NK-92 treated with Interleukin-12 subunit alpha and Interleukin-12 subunit beta, amount 100 ng/mL, for 24 hours (cell line): ENCODE results near the gene LRBA.
"Not testable (repeated sequence)": the region's sequence is repeated elsewhere in the genome, so short reads cannot be mapped to it uniquely, and the experiment has no call there.

Experiments
- DNase-seq: peaks from one replicate; lab custom pipeline; 2025; lab: John Stamatoyannopoulos, UW

LRBA gene

DNA sequence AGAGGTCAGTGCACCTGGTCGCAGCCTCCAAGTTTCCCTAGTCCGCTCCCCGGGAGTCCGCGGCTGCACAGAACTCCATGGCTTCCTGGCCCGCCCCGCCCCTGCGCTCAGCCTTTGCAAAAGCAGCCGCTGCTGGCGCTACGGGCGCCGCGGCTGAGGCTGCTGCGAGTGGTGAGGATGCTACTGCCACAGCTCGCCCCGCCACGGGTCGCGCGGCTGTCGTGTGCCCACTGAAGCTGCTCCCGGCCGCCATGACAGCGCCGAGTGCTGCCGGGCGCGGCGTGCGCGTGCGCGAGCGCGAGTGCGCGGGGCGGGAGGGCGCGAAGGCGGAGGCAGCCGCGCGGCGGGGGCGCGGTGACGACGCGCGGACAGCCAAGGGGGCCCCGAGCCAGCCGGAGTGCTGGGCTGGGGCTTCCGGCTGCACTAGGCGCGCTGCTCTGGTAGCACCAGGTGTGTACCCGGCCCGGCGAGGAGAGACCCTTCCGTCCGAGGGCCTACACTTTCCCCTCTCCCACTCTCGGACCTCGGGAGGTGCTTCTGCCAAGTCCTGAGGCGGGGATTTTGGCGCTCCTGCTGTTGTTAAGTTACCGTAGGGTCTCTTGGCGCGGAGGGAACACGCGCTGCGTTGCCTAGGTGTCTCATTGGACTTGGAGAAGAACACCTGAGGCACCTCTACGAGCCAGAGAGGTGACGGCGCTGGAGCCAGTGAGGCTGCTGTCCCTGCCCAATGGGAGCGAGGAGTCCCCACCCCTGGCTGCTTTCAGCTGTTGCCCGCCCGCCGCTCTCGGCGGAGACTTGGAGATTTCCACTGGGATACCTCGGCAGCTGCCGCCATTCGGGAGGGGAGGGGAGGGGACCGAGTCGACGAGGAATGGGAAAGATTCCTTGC, 619 bp upstream of the LRBA start:
- DNase-seq: peak; percentile 76

DNA sequence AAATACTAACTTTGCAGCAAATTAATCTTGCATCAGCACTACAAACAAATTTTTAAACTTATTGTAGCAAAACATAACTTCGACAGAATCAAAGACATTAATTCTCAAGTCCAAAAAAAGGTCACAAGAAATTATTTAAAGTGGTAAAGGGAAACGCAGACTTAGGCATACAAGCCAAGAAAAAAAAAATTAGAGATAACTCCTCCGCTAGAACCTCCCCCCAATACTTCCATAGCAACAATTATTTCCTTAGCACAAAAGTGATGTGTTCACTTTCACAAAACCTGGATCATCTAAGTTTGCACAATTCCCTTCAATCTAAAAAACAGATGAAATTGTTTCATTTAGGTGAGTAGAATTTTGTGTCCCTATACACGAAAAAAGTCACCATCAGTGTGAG, 1.1 kb downstream of the LRBA start:
- DNase-seq: no peak

DNA sequence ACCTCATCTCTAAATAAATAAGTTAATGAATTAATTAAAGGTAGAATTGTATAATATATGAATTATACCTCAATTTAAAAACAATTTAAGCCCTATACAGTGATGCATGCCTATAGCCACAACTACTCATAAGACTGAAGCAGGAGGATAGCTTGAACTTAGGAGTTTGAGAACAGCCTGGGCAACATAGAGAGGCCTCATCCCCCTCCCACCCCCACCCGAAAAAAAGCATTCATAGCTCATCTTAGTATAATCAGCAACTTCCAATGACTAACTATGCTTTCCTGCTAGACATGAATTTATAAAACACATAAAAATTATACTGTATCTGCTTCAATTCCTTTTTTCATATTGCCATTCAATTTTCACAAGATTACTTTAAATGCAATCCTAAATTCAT, 1.6 kb downstream of the LRBA start:
- no peak for DNase-seq

DNA sequence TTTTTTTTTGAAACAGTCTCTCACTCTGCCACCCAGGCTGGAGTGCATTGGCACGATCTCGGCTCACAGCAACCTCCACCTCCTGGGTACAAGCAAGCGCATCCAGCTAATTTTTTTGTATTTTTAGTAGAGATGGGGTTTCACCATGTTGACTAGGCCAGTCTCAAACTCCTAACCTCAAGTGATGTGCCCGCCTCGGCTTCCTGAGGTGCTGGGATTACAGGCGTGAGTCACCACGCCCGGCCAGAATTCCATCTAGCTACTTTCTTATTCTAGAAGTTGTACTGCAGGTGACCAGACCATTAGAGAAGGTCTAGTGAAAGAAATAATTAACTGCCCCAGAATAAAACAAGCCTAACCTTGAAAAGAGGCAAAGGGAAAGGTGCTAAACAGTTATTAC, 2.3 kb downstream of the LRBA start:
- no peak for DNase-seq

DNA sequence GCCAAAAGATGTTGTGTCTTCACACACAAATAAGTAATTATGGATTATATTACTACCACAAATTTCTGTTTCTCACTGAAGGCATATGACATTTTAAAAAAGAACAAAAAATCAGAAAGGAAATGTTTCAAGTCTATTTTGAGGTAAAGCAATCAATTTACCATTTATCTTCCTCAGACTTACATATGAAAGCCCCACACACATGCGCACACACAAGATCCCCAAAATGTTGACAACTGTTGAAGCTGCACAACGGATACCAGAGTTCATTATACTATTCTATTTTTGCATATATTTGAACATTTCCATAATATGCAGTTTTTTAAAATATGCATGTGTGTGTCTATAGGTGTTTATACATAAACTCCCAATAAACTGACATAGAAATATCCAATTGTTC, 2.7 kb downstream of the LRBA start:
- DNase-seq: no peak

DNA sequence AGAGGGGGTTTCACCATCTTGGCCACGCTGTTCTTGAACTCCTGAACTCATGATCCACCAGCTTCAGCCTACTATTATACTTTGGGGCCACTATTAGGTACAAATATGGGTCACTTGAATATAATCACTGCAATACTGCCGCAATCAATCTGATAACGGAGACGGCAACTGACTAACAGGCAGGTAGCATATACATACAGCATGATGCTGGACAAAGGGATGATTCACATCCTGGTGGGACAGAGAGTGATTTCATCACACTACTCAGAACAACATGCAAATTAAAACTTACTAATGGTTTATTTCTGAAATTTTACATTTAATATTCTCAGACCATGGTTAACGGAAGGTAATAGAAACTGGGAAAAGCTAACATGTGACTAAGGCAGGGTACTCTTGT, 10.9 kb downstream of the LRBA start:
- peak; percentile 8 for DNase-seq

DNA sequence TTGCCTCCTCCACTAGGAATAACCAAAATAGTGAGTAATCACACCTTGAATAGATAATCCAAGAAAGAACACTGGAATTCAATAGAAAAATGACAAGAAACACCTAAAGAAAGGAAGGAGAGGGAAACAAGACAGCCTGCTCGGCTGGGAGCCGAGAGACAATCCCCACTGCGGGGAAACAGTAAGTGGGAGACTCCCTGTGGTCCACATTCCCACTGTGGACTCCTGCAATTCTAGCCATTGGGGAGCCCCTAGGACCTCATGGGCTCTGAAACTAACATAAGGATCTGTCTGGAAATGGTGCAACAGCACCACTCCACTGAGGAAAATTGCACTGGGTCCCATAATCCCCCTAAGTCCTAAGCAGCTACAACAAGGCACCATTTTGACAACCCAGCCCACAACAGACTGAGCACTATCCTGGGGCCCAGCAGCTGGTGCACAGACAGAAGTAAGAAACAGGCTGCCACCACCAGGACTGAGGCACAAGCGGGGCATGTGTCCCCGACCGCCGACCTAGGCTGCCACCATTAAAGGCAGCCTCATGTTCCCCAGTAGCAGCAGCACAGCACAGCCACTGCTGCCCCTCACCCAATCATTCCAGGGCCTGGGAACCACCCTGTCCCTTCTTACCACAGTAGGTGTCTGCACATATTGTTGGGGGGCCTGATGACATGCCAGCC, 14.2 kb downstream of the LRBA start:
- DNase-seq: no peak

DNA sequence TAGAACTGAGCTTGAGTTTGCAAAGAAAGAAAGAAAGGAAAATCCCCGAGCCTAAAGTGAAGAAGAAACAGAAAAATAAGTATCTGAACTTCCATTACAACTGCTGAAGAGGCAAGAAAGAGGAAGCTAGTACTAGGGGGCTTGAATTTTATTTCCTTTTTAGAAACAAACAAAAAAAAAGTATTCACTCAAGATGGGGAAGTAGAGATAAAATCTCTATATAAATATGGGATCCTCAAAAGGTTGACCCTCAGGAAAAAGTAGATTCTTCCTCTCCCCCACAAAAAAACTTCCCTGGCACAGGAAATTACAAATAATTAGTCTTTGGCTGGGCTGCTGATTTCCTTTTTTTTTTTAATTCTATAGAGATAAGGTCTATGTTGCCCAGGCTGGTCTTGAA, 16.0 kb downstream of the LRBA start:
- DNase-seq: no peak

DNA sequence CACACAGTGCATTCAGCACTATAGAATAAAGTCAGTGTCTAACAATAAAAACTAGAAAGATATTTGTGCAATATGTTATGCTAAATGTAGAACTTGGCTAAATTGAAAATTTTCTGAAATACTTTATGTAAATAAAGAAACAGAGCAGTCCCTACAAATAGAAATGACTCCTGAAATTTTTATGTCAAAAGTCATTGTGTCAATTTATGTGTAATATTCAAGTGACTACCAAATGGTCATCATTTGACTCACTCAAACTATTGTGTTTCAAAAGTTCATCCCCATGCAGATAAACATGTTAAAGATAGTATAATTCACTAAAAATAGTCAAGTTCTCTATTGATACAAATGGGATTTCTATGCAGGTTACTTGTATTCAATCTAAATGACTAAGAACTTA, 17.9 kb downstream of the LRBA start:
- DNase-seq: no peak

DNA sequence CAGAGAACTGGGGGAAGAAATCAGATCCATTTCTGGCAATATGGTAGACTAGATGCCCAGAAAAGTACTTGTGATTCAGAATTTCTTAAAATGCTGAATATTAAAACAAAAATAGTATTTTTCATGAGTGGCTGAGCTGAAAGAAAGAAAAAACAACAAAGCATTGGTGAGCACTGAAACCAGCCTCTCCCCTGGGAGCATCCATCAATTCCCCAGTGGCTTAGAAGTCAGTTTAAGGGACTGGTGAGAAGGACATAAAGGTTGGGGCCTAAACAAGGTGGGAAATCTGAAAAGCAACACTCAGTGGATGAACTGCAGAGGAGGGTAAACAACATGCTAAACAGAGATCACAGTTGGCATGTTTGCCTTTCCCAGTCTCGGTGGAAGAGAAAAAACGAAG, 20.4 kb downstream of the LRBA start:
- no peak for DNase-seq

DNA sequence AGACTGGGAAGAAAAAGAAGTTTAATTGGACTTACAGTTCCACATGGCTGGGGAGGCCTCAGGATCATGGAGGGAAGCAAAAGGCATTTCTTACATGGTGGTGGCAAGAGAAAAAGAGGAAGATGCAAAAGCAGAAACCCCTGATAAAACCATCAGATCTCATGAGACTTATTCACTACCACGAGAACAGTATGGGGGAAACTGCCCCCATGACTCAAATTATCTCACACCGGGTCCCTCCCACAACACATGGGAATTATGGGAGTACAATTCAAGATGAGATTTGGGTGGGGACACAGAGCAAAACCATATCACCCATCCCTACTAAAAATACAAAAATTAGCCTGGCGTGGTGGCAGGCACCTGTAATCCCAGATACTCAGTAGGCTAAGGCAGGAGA, 21.5 kb downstream of the LRBA start:
- not testable (repeated sequence) for DNase-seq

DNA sequence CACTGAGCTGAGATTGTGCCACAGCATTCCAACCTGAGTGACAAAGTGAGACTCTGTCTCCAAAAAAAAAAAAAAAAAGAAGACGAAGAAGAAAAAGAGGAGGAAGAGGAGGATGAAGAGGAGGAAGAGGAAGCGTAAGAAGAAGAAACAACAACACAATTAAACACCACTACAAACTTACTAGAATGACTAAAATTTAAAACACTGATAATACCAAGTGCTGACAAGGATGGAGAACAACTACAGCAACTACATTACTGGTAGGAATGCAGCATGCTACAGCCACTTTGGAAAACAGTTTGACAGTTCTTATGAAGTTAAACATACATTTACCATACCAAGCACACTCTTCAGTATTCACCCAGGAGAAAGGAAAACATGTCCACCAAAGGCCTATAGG, 24.1 kb downstream of the LRBA start:
- no peak for DNase-seq

DNA sequence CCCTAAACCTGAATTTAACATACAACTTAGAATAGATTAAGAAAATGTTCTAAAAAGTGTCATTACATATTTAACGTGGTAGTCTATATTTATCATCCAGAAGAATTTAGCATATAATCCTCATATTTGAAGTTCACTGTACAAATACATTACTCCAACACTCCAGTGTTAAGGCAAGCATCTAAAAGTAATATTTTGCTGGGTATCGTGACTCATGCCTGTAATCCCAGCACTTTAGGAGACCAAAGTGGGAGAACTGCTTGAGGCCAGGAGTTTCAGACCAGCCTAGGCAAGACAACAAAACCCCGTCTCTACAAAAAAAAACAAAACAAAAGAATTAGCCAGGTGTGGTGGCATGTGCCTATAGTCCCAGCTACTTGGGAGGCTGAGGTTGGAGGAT, 24.8 kb downstream of the LRBA start:
- no peak for DNase-seq

DNA sequence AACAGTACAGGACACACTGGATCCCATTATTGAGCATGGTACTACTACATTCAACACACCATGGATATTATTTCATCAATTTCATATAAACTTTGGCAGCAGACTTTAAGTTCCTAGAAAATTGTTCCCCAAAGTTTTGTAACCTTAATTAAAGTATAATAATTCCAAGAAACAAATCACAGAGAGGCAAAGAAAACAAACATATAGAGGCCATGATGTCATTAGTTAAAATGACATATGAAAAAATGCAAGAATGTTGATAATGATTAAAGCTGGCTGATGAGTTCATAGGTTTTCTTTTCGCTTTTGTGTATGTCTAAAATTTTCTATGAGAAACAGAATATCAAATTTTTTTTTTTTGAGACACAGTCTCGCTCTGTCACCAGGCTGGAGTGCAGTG, 26.8 kb downstream of the LRBA start:
- no peak for DNase-seq

DNA sequence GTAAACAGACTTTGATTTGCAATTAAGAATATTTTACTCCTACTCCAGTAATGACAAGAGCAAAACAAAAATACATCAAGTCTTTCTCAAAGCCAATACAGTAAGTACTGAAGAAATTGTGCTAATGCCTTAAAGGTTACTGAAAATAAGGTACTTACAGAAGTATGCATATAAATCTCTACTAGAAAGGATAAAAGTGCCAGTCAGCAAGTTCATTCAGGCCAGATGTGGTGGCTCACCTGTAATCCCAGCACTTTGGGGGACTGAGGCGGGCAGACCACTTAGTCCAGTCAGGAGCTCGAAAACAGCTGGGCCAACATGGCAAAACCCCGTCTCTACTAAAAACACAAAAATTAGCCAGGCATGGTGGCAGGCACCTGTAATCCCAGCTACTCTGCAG, 27.9 kb downstream of the LRBA start:
- no peak for DNase-seq

DNA sequence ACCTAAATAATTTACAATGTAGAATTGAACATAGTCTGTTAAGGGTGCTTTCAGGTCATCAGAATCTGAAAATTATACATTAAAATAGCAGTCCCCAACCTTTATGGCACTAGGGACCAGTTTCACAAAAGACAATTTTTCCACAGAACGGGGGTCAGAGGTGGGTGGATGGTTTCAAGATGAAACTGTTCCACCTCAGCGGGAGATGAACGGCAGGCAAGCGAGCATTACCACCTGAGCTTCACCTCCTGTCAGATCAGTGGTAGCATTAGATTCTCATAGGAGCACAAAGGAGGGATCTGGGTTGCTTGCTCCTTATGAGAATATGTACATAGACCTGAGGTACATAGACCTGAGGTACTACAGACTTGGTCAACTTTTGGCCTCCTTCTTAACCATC, 29.0 kb downstream of the LRBA start:
- no peak for DNase-seq

DNA sequence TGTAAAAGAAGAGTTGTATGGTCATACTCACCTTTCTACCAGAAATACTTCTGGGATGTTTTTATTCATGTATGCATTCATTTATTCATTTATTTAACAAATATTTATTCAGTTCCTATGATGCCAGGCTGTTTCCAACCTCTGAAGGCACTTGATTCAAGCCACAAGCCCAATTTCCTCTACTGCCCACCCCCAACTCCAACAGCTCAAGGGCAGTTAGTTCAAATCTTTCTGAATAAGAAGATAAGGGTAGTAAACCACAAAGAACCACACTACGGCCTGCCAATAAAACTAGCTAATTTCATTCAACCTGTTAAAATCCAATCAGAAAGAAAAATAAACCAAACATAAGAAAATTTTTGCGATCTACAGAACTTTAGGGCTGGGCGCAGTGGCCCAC, 31.2 kb downstream of the LRBA start:
- DNase-seq: no peak

DNA sequence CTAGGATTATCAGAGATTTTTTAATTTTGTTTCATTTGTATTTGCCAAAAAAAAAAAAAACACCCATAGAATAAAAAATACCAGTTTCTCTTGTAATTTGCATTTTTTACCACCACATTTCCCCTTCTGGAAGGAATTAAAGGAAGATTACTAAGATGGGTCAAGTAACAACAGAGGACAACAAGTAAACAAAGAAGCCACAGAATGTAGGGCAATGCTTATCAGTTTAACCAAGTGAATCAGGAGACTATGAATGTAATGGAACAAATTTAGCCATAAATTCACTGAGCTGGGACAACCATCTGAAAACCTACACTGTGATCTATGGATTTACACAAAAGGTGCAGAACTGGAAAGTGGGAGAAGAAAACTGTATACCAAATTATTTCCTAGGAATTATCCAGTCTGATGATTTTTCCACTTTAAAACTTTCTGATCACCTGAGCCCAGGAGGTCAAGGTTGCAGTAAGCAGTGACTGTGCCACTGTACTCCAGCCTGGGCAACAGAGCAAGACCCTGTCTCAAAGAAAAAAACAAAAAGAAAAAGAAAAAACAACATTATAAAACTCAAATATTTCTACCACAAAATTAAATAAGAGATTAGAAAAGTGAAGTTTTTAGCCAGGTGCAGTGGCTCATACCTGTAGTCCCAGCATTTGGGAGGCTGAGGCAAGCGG, 32.4 kb downstream of the LRBA start:
- DNase-seq: no peak

DNA sequence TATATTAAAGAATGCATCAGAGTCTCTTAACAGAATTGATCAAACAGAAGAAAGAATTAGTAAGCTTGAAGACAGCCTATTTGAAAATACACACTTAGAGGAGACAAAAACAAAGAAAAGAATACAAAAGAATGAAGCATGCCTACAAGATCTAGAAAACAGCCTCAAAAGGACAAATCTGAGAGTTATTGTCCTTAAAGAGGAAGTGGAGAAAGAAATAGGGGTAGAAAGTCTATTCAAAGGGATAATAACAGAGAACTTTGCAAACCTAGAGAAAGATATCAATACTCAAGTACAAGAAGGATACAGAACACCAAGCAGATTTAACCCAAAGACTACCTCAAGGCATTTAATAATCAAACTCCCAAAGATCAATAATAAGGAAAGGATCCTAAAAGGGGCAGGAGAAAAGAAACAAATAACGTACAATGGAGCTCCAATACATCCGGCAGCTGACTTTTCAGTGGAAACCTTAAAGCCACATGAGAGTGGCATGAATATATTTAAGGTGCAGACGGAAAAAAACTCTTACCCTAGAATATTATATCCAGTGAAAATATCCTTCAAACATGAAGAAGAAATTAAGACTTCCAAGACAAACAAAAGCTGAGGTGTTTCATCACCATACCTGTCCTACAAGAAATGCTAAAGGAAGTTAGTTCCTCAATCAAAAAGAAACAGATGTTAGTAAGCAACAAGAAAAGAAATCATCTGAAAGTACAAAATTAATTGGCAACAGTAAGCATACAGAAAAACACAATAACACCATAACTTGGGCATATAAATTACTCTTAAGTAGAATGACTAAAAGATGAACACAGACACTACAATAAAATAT, 36.1 kb downstream of the LRBA start:
- no peak for DNase-seq

DNA sequence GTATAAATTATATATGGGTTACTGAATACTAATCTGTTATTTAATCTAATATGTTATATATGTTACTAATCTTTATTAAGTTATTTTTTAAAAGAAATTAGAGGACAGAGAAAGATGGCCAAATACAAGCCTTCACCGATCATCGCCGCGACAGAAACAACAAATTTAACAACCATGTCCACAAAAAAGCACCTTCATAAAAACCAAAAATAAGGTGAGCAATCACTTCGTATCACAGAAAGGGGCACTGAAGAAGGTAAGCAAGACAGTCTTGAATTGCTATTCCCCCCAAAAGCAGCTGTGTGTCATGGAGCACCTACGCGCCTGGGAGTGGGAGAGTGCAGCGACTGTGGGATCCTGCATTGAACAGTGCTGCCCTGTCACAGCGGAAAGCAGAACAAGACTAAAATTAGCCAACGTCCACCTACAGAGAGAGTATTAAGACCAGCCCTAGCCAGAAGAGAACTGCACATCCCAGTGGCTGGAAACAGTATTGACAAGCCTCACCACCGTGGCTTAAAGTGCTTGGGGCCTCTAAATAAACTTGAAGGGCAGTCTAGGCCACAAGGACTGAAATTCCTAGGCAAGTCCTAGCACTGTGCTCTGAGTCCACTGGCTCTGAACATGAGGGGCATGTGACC, 38.5 kb downstream of the LRBA start:
- DNase-seq: no peak

DNA sequence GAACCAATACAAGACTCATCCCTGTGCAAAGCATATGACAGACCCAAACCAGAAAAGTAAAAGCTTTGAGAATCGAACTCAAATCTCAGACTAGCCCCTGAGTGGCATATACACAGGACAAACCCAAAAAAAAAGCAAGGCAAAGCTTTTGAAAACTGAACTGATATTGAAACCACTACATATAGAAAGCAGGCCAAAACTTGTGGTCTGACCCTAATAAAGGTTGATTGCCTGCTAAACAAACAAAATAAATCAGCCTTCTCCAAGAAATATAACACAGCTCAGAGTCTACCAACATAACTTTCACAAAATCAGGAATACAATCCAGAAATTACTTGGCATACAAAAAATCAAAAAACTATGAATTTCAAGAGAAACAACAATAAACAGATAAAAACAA, 40.3 kb downstream of the LRBA start:
- DNase-seq: no peak

DNA sequence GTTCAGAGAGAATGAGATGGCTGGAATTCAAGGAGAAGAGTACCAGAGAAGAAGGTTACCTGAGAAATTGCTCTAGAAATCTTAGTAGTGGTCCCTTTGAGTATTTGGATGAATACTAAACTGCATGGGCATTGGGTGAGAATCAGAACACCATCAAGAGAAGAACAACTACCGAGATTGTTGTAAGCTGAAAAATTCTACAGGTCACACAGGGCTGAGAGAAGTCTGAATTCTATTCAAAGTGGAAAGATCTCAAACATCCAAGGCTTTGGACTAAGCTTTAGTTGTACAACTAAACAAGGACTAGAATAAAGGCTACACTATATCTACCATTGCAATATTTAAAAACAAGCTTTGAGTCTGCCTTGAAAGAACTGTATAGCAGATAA, 40.8 kb downstream of the LRBA start:
- DNase-seq: no peak
